ENCODE measurements around the gene CSNK2A1. TPM values are rescaled to one million over a fixed set of nuclear protein-coding genes. Genes with fewer than 3 reads are reported as not detected.

The CSNK2A1 gene
- total and polyA plus RNA-seq, 2 donors from 2014 or later: 39.7 to 100 TPM

- Histone ChIP-seq H3K4me3 (ENCODE audit: low read length in 3 of 3) (no peak overlapping the region), H3K27ac (ENCODE audit: low read depth in 2 of 2, low read length in 2 of 2) (peak overlapping the region in 1 of 2 donors; percentile 48), H3K9ac (ENCODE audit: low read length in 3 of 3) (no peak overlapping the region), H3K27me3 (ENCODE audit: control insufficient read depth, insufficient read depth, low read length) (no peaks in the 10 kb centered on the region), H3K4me1 (ENCODE audit: control insufficient read depth in 2 of 3, insufficient read depth in 2 of 3, low read depth in 1 of 3, low read length in 3 of 3) (peaks cover 2 to 46% (median 20%) of the 10 kb centered on the region in 3 donors), H3K36me3 (ENCODE audit: control insufficient read depth in 2 of 3, insufficient read depth in 3 of 3, low read length in 3 of 3) (no peaks in the 10 kb centered on the region), H3K9me3 (ENCODE audit: control insufficient read depth in 2 of 3, insufficient read depth in 1 of 3, low read length in 3 of 3) (no peaks in the 10 kb centered on the region)
- no peak for TF ChIP-seq CTCF (IDR thresholded peaks at IDR 0.05; ENCODE audit: borderline replicate concordance, extremely low read depth, insufficient read depth)
- DNase-seq (peak in 1 of 5 donors; percentile 11), FAIRE-seq (no peak)
- intact Hi-C loops (cut with DNase I): no loop called here
These were observed 7.6 kb downstream of the CSNK2A1 start for GRCh38 chr20:535958-536357.

DNA sequence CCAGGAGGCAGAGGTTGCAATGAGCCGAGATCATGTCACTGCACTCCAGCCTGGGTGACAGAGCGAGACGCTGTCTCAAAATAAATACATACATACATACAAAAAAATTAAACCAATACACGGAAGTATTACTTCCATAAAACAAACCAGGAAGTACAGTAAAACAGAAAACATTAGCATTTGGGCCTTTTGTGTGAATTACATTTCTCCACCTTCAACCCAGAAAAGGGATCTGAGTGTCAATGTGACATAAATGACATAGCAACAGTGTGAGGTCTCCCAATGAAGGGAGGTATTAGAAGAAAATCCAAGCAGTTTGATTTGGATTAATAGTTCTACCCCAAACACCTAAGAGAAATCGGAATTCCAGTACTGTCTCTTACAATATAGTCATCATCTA is 10.1 kb downstream of the CSNK2A1 start:
- intact Hi-C loops (cut with DNase I): no loop called here

DNA sequence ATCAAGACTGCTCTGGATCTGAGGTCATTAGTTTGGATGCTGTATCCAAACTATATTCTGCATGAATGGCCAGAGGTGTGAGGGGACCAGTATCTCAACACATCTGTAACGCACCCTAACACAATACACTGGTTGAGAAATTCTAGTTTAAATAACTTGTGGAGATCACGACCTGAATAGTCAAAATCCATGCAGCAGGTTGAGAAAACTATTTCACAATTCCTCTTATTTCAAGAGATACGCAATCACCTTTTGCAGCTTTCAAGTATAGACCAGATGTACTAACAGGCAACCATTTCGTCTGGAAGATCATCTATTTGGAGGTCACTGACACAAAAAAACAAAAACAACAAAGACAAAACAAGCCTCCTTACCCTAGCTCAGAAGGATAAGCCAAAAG is 11.1 kb downstream of the CSNK2A1 start:
- no peak for FAIRE-seq
- no peak overlapping the region for H3K27ac ChIP-seq (ENCODE audit: low read depth in 2 of 2, low read length in 2 of 2)
- no peak for TF ChIP-seq CTCF (IDR thresholded peaks at IDR 0.05; ENCODE audit: borderline replicate concordance, extremely low read depth, insufficient read depth)
- no peak overlapping the region for H3K4me3 ChIP-seq (ENCODE audit: low read length in 3 of 3)
- DNase-seq: no peak
- H3K4me1 ChIP-seq (ENCODE audit: control insufficient read depth in 2 of 3, insufficient read depth in 2 of 3, low read depth in 1 of 3, low read length in 3 of 3): peaks cover 2 to 36% (median 13%) of the 10 kb centered on the region in 3 donors
- intact Hi-C loops (cut with DNase I): no loop called here
- H3K27me3 ChIP-seq (ENCODE audit: control insufficient read depth, insufficient read depth, low read length): no peaks in the 10 kb centered on the region
- H3K9me3 ChIP-seq (ENCODE audit: control insufficient read depth in 2 of 3, insufficient read depth in 1 of 3, low read length in 3 of 3): no peaks in the 10 kb centered on the region
- no peak overlapping the region for H3K9ac ChIP-seq (ENCODE audit: low read length in 3 of 3)
- H3K36me3 ChIP-seq (ENCODE audit: control insufficient read depth in 2 of 3, insufficient read depth in 3 of 3, low read length in 3 of 3): no peaks in the 10 kb centered on the region

More for the DNA sequence above, 10.1 kb downstream of the CSNK2A1 start:
- no peak overlapping the region for H3K9ac ChIP-seq (ENCODE audit: low read length in 3 of 3)
- no peak for DNase-seq
- H3K27me3 ChIP-seq (ENCODE audit: control insufficient read depth, insufficient read depth, low read length): no peaks in the 10 kb centered on the region
- H3K36me3 ChIP-seq (ENCODE audit: control insufficient read depth in 2 of 3, insufficient read depth in 3 of 3, low read length in 3 of 3): no peaks in the 10 kb centered on the region
- no peak overlapping the region for H3K4me3 ChIP-seq (ENCODE audit: low read length in 3 of 3)
- no peak overlapping the region for H3K27ac ChIP-seq (ENCODE audit: low read depth in 2 of 2, low read length in 2 of 2)
- no peak for FAIRE-seq
- H3K4me1 ChIP-seq (ENCODE audit: control insufficient read depth in 2 of 3, insufficient read depth in 2 of 3, low read depth in 1 of 3, low read length in 3 of 3): peaks cover 2 to 37% (median 13%) of the 10 kb centered on the region in 3 donors
- TF ChIP-seq CTCF (IDR thresholded peaks at IDR 0.05; ENCODE audit: borderline replicate concordance, extremely low read depth, insufficient read depth): no peak
- H3K9me3 ChIP-seq (ENCODE audit: control insufficient read depth in 2 of 3, insufficient read depth in 1 of 3, low read length in 3 of 3): no peaks in the 10 kb centered on the region

DNA sequence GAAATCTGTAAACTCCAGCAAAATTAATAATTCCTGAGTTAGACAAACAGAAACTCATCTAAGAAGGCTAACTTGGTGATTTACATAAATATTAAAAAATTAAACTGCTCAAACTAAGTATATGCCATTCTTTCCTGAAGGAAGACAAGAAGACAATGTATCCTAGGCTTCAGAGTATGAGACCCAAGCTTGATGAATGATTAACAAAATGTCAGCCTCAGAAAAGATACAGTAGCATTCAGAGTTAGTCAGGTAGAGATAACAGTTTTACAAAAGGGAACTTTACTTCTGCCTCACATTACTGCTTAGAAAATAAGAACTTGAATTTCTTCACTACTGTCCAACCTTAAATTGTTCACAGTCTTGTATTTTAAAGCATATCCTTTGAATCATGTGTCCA is 12.0 kb downstream of the CSNK2A1 start:
- Histone ChIP-seq H3K9ac (ENCODE audit: low read length in 3 of 3) (no peak overlapping the region), H3K36me3 (ENCODE audit: control insufficient read depth in 2 of 3, insufficient read depth in 3 of 3, low read length in 3 of 3) (peaks cover 0 to 2% (median 0%) of the 10 kb centered on the region in 3 donors), H3K9me3 (ENCODE audit: control insufficient read depth in 2 of 3, insufficient read depth in 1 of 3, low read length in 3 of 3) (peaks cover 0 to 7% (median 3%) of the 10 kb centered on the region in 3 donors), H3K4me1 (ENCODE audit: control insufficient read depth in 2 of 3, insufficient read depth in 2 of 3, low read depth in 1 of 3, low read length in 3 of 3) (peaks cover 2 to 30% (median 12%) of the 10 kb centered on the region in 3 donors), H3K4me3 (ENCODE audit: low read length in 3 of 3) (no peak overlapping the region), H3K27me3 (ENCODE audit: control insufficient read depth, insufficient read depth, low read length) (no peaks in the 10 kb centered on the region), H3K27ac (ENCODE audit: low read depth in 2 of 2, low read length in 2 of 2) (no peak overlapping the region)
- no peak for FAIRE-seq
- peak in 1 of 5 donors; percentile 29 for DNase-seq
- intact Hi-C loops (cut with DNase I): no loop called here
- no peak for TF ChIP-seq CTCF (IDR thresholded peaks at IDR 0.05; ENCODE audit: borderline replicate concordance, extremely low read depth, insufficient read depth)

Data from kidney (tissue), 14 donors.